Peyer's patch (tissue), 4 donors: ENCODE measurements around the gene LENG1.

Source experiments
- POLR2A ChIP-seq, 2 donors: fragments of 450-650 bp; IDR thresholded peaks; one replicate each; pipeline ENCODE4 v1.5.1; 2017; ENCODE audit warnings: antibody characterized with exemption in 2 of 2, mild to moderate bottlenecking in 2 of 2, moderate library complexity in 2 of 2
- TF ChIP-seq, protein P1 (sequence below), 6 experiments: fragments of 450-650 bp in 4 of 6; fragments of 200-600 bp in 2 of 6; sonication (generic) in 1 of 6; IDR thresholded peaks; one replicate each; pipeline ENCODE4 v1.5.1; 2017 to 2019; ENCODE audit warnings: antibody characterized with exemption in 6 of 6, mild to moderate bottlenecking in 3 of 6, moderate library complexity in 1 of 6

GRCh38 chr19:54179921-54180461 is 20.5 kb upstream of the LENG1 start:
- TF ChIP-seq, protein P1, sequence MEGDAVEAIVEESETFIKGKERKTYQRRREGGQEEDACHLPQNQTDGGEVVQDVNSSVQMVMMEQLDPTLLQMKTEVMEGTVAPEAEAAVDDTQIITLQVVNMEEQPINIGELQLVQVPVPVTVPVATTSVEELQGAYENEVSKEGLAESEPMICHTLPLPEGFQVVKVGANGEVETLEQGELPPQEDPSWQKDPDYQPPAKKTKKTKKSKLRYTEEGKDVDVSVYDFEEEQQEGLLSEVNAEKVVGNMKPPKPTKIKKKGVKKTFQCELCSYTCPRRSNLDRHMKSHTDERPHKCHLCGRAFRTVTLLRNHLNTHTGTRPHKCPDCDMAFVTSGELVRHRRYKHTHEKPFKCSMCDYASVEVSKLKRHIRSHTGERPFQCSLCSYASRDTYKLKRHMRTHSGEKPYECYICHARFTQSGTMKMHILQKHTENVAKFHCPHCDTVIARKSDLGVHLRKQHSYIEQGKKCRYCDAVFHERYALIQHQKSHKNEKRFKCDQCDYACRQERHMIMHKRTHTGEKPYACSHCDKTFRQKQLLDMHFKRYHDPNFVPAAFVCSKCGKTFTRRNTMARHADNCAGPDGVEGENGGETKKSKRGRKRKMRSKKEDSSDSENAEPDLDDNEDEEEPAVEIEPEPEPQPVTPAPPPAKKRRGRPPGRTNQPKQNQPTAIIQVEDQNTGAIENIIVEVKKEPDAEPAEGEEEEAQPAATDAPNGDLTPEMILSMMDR (IDR thresholded peaks at IDR 0.05), result peak in 4 of 6 experiments; percentile 18 to 67 (median 62)
- no peak for TF ChIP-seq POLR2A (IDR thresholded peaks at IDR 0.05)
